GM23338 (cell line): ENCODE results near the gene CASP8. TPM values are rescaled to one million over a fixed set of nuclear protein-coding genes. Genes with fewer than 3 reads are reported as not detected.
A peak's percentile ranks its signal among the peaks of the same experiment; 100 is the strongest.

Experiments
- ATAC-seq: fragments of 200-7000 bp; cut with Tn5 transposase; 3 replicates; pipeline ENCODE4 v1.9.1; 2020
- DNase-seq: peaks from one replicate; pipeline ENCODE4 v3.0.0-alpha.2; 2015; ENCODE audit warnings: low spot score
- H2AFZ ChIP-seq: fragments of 200-600 bp; sonication (generic); 2 replicates; pipeline ENCODE4 v1.8.0; 2016; ENCODE audit warnings: antibody characterized with exemption, mild to moderate bottlenecking, moderate library complexity
- H3F3A ChIP-seq: fragments of 200-600 bp; sonication (generic); replicated peaks from 2 replicates; pipeline ENCODE4 v1.8.0; 2017; ENCODE audit warnings: antibody characterized with exemption, mixed run types, low read depth
- H3K27ac ChIP-seq: fragments of 200-600 bp; sonication (generic); 2 replicates; pipeline ENCODE4 v1.6.1; 2016; ENCODE audit warnings: low read depth
- H3K27me3 ChIP-seq: fragments of 200-600 bp; sonication (generic); 2 replicates; pipeline ENCODE4 v1.8.0; 2016; ENCODE audit warnings: mild to moderate bottlenecking, mixed run types, moderate library complexity; ENCODE audit not compliant: insufficient read depth
- H3K36me3 ChIP-seq: fragments of 200-600 bp; sonication (generic); 2 replicates; pipeline ENCODE4 v1.8.0; 2016; ENCODE audit warnings: mild to moderate bottlenecking; ENCODE audit not compliant: insufficient read depth
- H3K4me1 ChIP-seq: fragments of 200-600 bp; sonication (generic); 2 replicates; pipeline ENCODE4 v1.8.0; 2016; ENCODE audit warnings: mild to moderate bottlenecking, moderate library complexity; ENCODE audit not compliant: insufficient read depth
- H3K4me2 ChIP-seq: fragments of 200-600 bp; sonication (generic); 2 replicates; pipeline ENCODE4 v1.7.1; 2017; ENCODE audit warnings: mixed run types
- H3K4me3 ChIP-seq: fragments of 200-600 bp; sonication (generic); 2 replicates; pipeline ENCODE4 v1.6.1; 2016; ENCODE audit warnings: mixed run types
- H3K79me2 ChIP-seq: fragments of 200-600 bp; sonication (generic); replicated peaks from 2 replicates; pipeline ENCODE4 v1.8.0; 2017; ENCODE audit warnings: mild to moderate bottlenecking; ENCODE audit not compliant: insufficient read depth
- H3K9me2 ChIP-seq: fragments of 200-600 bp; sonication (generic); 2 replicates; pipeline ENCODE4 v1.8.0; 2017; ENCODE audit not compliant: insufficient read depth
- H4K20me1 ChIP-seq: fragments of 200-600 bp; sonication (generic); replicated peaks from 2 replicates; pipeline ENCODE4 v1.8.0; 2017; ENCODE audit warnings: mild to moderate bottlenecking; ENCODE audit not compliant: insufficient read depth
- H3K27ac Mint-ChIP-seq: 2 replicates; pipeline ENCODE4 v1.8.0; 2020; ENCODE audit warnings: inconsistent platforms, mild to moderate bottlenecking, moderate library complexity, mixed read lengths
- H3K27me3 Mint-ChIP-seq: 3 replicates; pipeline ENCODE4 v1.8.0; 2022; ENCODE audit warnings: low read depth, mild to moderate bottlenecking, moderate library complexity, mixed read lengths, inconsistent platforms; ENCODE audit not compliant: insufficient read depth, poor library complexity
- H3K36me3 Mint-ChIP-seq: 3 replicates; pipeline ENCODE4 v1.8.0; 2021; ENCODE audit warnings: low read depth, mild to moderate bottlenecking, inconsistent platforms, moderate library complexity, mixed read lengths
- H3K4me1 Mint-ChIP-seq: 3 replicates; pipeline ENCODE4 v1.8.0; 2020; ENCODE audit warnings: mild to moderate bottlenecking, inconsistent platforms, mixed read lengths
- H3K4me3 Mint-ChIP-seq: 3 replicates; pipeline ENCODE4 v1.8.0; 2021; ENCODE audit warnings: moderate library complexity, mild to moderate bottlenecking, inconsistent platforms, mixed read lengths
- H3K9me3 Mint-ChIP-seq: 3 replicates; pipeline ENCODE4 v1.8.0; 2020; ENCODE audit warnings: moderate library complexity, mild to moderate bottlenecking, inconsistent platforms, mixed read lengths
- CREB1 ChIP-seq: fragments of 250-450 bp; sonication (Bioruptor Pico); IDR thresholded peaks from 2 replicates; pipeline ENCODE4 v1.5.0; 2020; ENCODE audit warnings: low read depth, mild to moderate bottlenecking, moderate library complexity
- CTCF ChIP-seq, 2 experiments: fragments of 200-600 bp in 1 of 2; sonication (generic) in 1 of 2; conservative IDR thresholded peaks; 2 replicates each; pipeline versions ENCODE4 v1.5.1 to v1.6.1; 2016 to 2017; ENCODE audit warnings: antibody characterized with exemption in 2 of 2, low read depth in 2 of 2, mild to moderate bottlenecking in 2 of 2, moderate library complexity in 1 of 2
- ETS1 ChIP-seq: IDR thresholded peaks from 2 replicates; pipeline ENCODE4 v1.6.1; 2016; ENCODE audit warnings: antibody characterized with exemption
- EZH2 ChIP-seq: fragments of 200-600 bp; sonication (generic); IDR thresholded peaks from one replicate; pipeline ENCODE4 v1.8.0; 2017; ENCODE audit warnings: antibody characterized with exemption, mild to moderate bottlenecking, low read depth; ENCODE audit not compliant: unreplicated experiment
- JUNB ChIP-seq: IDR thresholded peaks from one replicate; pipeline ENCODE4 v1.6.1; 2016; ENCODE audit warnings: antibody characterized with exemption; ENCODE audit not compliant: unreplicated experiment
- NANOG ChIP-seq: IDR thresholded peaks from 2 replicates; pipeline ENCODE4 v1.6.1; 2016; ENCODE audit warnings: antibody characterized with exemption, borderline replicate concordance
- POLR2AphosphoS5 ChIP-seq: IDR thresholded peaks from 2 replicates; pipeline ENCODE4 v1.6.1; 2016; ENCODE audit warnings: antibody characterized with exemption, low read depth
- REST ChIP-seq: IDR thresholded peaks from one replicate; pipeline ENCODE4 v1.6.1; 2018; ENCODE audit warnings: antibody characterized with exemption; ENCODE audit not compliant: unreplicated experiment
- STAT1 ChIP-seq: IDR thresholded peaks from one replicate; pipeline ENCODE4 v1.6.1; 2016; ENCODE audit warnings: antibody characterized with exemption; ENCODE audit not compliant: unreplicated experiment
- ZNF331 ChIP-seq: fragments of 250-450 bp; sonication (Bioruptor Pico); IDR thresholded peaks from 2 replicates; pipeline ENCODE4 v1.5.0; 2020; ENCODE audit warnings: low read depth, mild to moderate bottlenecking, moderate library complexity
- polyA plus RNA-seq: library from polyadenylated mRNA; unstranded; fragments of >200 nt; fragmentation: Nextera tagmentation; extraction: Ambion mirVana; gene quantifications from 2 replicates; pipeline ENCODE4 v1.2.1, GENCODE V29; 2016
- total RNA-seq: library from RNA; depleted of rRNA; stranded (reverse); fragments of >200 nt; shearing (Covaris generic); gene quantifications from 2 replicates; pipeline ENCODE4 v1.2.3, GENCODE V29; 2014

Gene CASP8
- total and polyA plus RNA-seq, 2 experiments from 2014 or later = 2.3 to 3.6 TPM

- peaks cover 3% of the 10 kb centered on the region; the same call in 2 of the 3 replicates for H3K9me3 Mint-ChIP-seq
- ATAC-seq = no peak
- TF ChIP-seq ETS1 (no peak), CTCF (conservative IDR thresholded peaks at IDR 0.05; ENCODE audit: low read depth in 2 of 2) (peak; percentile 18 to 31; a peak in 3 of 4 replicates)
These were observed 15.5 kb upstream of the CASP8 start for GRCh38 chr2:201244829-201245228.

GRCh38 chr2:201246280-201246679 lies 14.1 kb upstream of the CASP8 start:
- Histone ChIP-seq H3K79me2 (no peaks in the 10 kb centered on the region), H3K36me3 (no peaks in the 10 kb centered on the region), H3K4me1 (no peaks in the 10 kb centered on the region), H3K27me3 (no peaks in the 10 kb centered on the region), H3F3A (no peaks in the 10 kb centered on the region), H2AFZ (no peak overlapping the region), H4K20me1 (no peaks in the 10 kb centered on the region), H3K9me2 (no peaks in the 10 kb centered on the region), H3K4me3 (no peak overlapping the region), H3K27ac (no peak overlapping the region), H3K4me2 (no peak overlapping the region)
- Mint-ChIP-seq H3K27ac (no peak overlapping the region), H3K4me1 (no peaks in the 10 kb centered on the region), H3K36me3 (peaks cover 3% of the 10 kb centered on the region; the same call in 1 of the 3 replicates), H3K27me3 (peaks cover 3% of the 10 kb centered on the region), H3K4me3 (no peak overlapping the region; the same call in 2 of the 3 replicates), H3K9me3 (no peaks in the 10 kb centered on the region)
- ATAC-seq = no peak
- DNase-seq = no peak
- TF ChIP-seq ZNF331 = no peak
- no peak for TF ChIP-seq EZH2
- no peak for TF ChIP-seq ETS1
- no peak for TF ChIP-seq REST
- no peak for TF ChIP-seq JUNB
- TF ChIP-seq NANOG = no peak
- no peak for TF ChIP-seq CREB1
- no peak for TF ChIP-seq POLR2AphosphoS5
- TF ChIP-seq STAT1 = no peak

More at GRCh38 chr2:201244829-201245228, 15.5 kb upstream of the CASP8 start:
- H3K9me2 ChIP-seq = no peaks in the 10 kb centered on the region
- Mint-ChIP-seq H3K27ac (no peak overlapping the region), H3K36me3 (peaks cover 7% of the 10 kb centered on the region; the same call in 2 of the 3 replicates), H3K27me3 (peaks cover 3% of the 10 kb centered on the region), H3K4me1 (no peaks in the 10 kb centered on the region), H3K4me3 (no peak overlapping the region)
- H3K27ac ChIP-seq = no peak overlapping the region
- H3K4me3 ChIP-seq = no peak overlapping the region
- H3F3A ChIP-seq = no peaks in the 10 kb centered on the region
- H4K20me1 ChIP-seq = no peaks in the 10 kb centered on the region
- H3K4me1 ChIP-seq = no peaks in the 10 kb centered on the region
- no peak for DNase-seq
- no peaks in the 10 kb centered on the region for H3K36me3 ChIP-seq
- no peaks in the 10 kb centered on the region for H3K27me3 ChIP-seq
- H3K79me2 ChIP-seq = no peaks in the 10 kb centered on the region
- no peak overlapping the region for H2AFZ ChIP-seq
- H3K4me2 ChIP-seq = no peak overlapping the region
